Measurements from ENCODE around the gene NOTCH2.
"Not testable (repeated sequence)": the region's sequence is repeated elsewhere in the genome, so short reads cannot be mapped to it uniquely, and the experiment has no call there.

The NOTCH2 gene

GRCh38 chr1:120069067-120069919 is at the start of gene NOTCH2:
TSS of gene NOTCH2 (minus strand) at chr1:120069662. CDS start at chr1:120069406, 256 bp downstream.
- POLR2A ChIA-PET; DNase-seq (ENCODE audit: extremely low spot score); CTCF ChIA-PET: not testable (repeated sequence)

- POLR2A ChIA-PET; CTCF ChIA-PET; DNase-seq (ENCODE audit: extremely low spot score): not testable (repeated sequence)
These were observed 48.1 kb upstream of the NOTCH2 start for GRCh38 chr1:120117371-120118177.

GRCh38 chr1:120116094-120116493 is 46.6 kb upstream of the NOTCH2 start:
- POLR2A ChIA-PET; DNase-seq (ENCODE audit: extremely low spot score); CTCF ChIA-PET: not testable (repeated sequence)

- POLR2A ChIA-PET; CTCF ChIA-PET; DNase-seq (ENCODE audit: extremely low spot score): not testable (repeated sequence)
These were observed 43.7 kb upstream of the NOTCH2 start for GRCh38 chr1:120113134-120113533.

GRCh38 chr1:120112212-120112611 is 42.8 kb upstream of the NOTCH2 start:
- CTCF ChIA-PET; DNase-seq (ENCODE audit: extremely low spot score); POLR2A ChIA-PET: not testable (repeated sequence)

- POLR2A ChIA-PET, CTCF ChIA-PET: not testable (repeated sequence)
These were observed 42.3 kb upstream of the NOTCH2 start for GRCh38 chr1:120111771-120112170.

GRCh38 chr1:120111008-120111407 is 41.5 kb upstream of the NOTCH2 start:
- CTCF ChIA-PET; POLR2A ChIA-PET; DNase-seq (ENCODE audit: extremely low spot score): not testable (repeated sequence)

More at GRCh38 chr1:120111771-120112170, 42.3 kb upstream of the NOTCH2 start:
- DNase-seq (ENCODE audit: extremely low spot score) = not testable (repeated sequence)

- POLR2A ChIA-PET; DNase-seq (ENCODE audit: extremely low spot score); CTCF ChIA-PET: not testable (repeated sequence)
These were observed 40.2 kb upstream of the NOTCH2 start for GRCh38 chr1:120109656-120110055.

GRCh38 chr1:120109180-120109579 is 39.7 kb upstream of the NOTCH2 start:
- CTCF ChIA-PET; POLR2A ChIA-PET; DNase-seq (ENCODE audit: extremely low spot score): not testable (repeated sequence)

GRCh38 chr1:120105288-120105687 is 35.8 kb upstream of the NOTCH2 start:
- POLR2A ChIA-PET; DNase-seq (ENCODE audit: extremely low spot score); CTCF ChIA-PET: not testable (repeated sequence)

- POLR2A ChIA-PET; CTCF ChIA-PET; DNase-seq (ENCODE audit: extremely low spot score): not testable (repeated sequence)
These were observed 34.3 kb upstream of the NOTCH2 start for GRCh38 chr1:120103768-120104167.

- POLR2A ChIA-PET; DNase-seq (ENCODE audit: extremely low spot score); CTCF ChIA-PET: not testable (repeated sequence)
These were observed 32.1 kb upstream of the NOTCH2 start for GRCh38 chr1:120101593-120101992.

- POLR2A ChIA-PET; DNase-seq (ENCODE audit: extremely low spot score); CTCF ChIA-PET: not testable (repeated sequence)
These were observed 31.1 kb upstream of the NOTCH2 start for GRCh38 chr1:120100590-120100989.

GRCh38 chr1:120098986-120099759 is 29.7 kb upstream of the NOTCH2 start:
- POLR2A ChIA-PET; CTCF ChIA-PET; DNase-seq (ENCODE audit: extremely low spot score): not testable (repeated sequence)

GRCh38 chr1:120096981-120097545 is 27.6 kb upstream of the NOTCH2 start:
- POLR2A ChIA-PET; CTCF ChIA-PET; DNase-seq (ENCODE audit: extremely low spot score): not testable (repeated sequence)

GRCh38 chr1:120093548-120094181 is 24.2 kb upstream of the NOTCH2 start:
- DNase-seq (ENCODE audit: extremely low spot score); CTCF ChIA-PET; POLR2A ChIA-PET: not testable (repeated sequence)

- POLR2A ChIA-PET; CTCF ChIA-PET; DNase-seq (ENCODE audit: extremely low spot score): not testable (repeated sequence)
These were observed 23.1 kb upstream of the NOTCH2 start for GRCh38 chr1:120092232-120093218.
